Choroid plexus epithelial cell (primary cell): Measurements from ENCODE around the gene FOXB1.
A peak's percentile ranks its signal among the peaks of the same experiment; 100 is the strongest.

Experiments used
- DNase-seq: peaks from one replicate; pipeline ENCODE4 v3.0.0-alpha.2; 2010; ENCODE audit warnings: low read depth
- H3K4me3 ChIP-seq: 2 replicates; pipeline ENCODE4 v1.5.1; 2011; ENCODE audit warnings: low read depth, mild to moderate bottlenecking, control low read depth, low read length, moderate library complexity
- CTCF ChIP-seq: conservative IDR thresholded peaks from 2 replicates; pipeline ENCODE4 v1.5.1; 2011; ENCODE audit warnings: low read depth, mild to moderate bottlenecking, control low read depth, inconsistent platforms, low read length, moderate library complexity

FOXB1 gene

GRCh38 chr15:60009980-60010732 is 6.0 kb downstream of the FOXB1 start:
- DNase-seq: no peak
- TF ChIP-seq CTCF: no peak
- no peak overlapping the region for H3K4me3 ChIP-seq

- no peak overlapping the region for H3K4me3 ChIP-seq
- no peak for TF ChIP-seq CTCF
- no peak for DNase-seq
These were observed 6.7 kb downstream of the FOXB1 start for GRCh38 chr15:60010858-60011257.

- H3K4me3 ChIP-seq: no peak overlapping the region
- TF ChIP-seq CTCF: no peak
- DNase-seq: no peak
These were observed 8.6 kb downstream of the FOXB1 start for GRCh38 chr15:60012695-60013094.

- no peak for TF ChIP-seq CTCF
- no peak overlapping the region for H3K4me3 ChIP-seq
- peak; percentile 39 for DNase-seq
These were observed 13.7 kb downstream of the FOXB1 start for GRCh38 chr15:60017538-60018520.

- DNase-seq: no peak
- no peak overlapping the region for H3K4me3 ChIP-seq
- no peak for TF ChIP-seq CTCF
These were observed 16.6 kb downstream of the FOXB1 start for GRCh38 chr15:60020736-60021135.

- H3K4me3 ChIP-seq: no peak overlapping the region
- TF ChIP-seq CTCF: no peak
- DNase-seq: no peak
These were observed 17.7 kb downstream of the FOXB1 start for GRCh38 chr15:60021589-60022378.
